T-helper 1 cell (primary cell): ENCODE results near the gene KMT5C.

Source experiments
- DNase-seq, 5 donors: peaks; one replicate each; pipeline ENCODE4 v3.0.0-alpha.2; 2012 to 2020

KMT5C gene

GRCh38 chr19:55387736-55388497 is 48.2 kb downstream of the KMT5C start:
- DNase-seq: no peak

- DNase-seq: no peak
Observed at GRCh38 chr19:55389386-55390317, 50.0 kb downstream of the KMT5C start.

GRCh38 chr19:55390461-55390880 is 50.8 kb downstream of the KMT5C start:
- no peak for DNase-seq

- no peak for DNase-seq
Observed at GRCh38 chr19:55391191-55391670, 51.6 kb downstream of the KMT5C start.

GRCh38 chr19:55391702-55392615 is 52.3 kb downstream of the KMT5C start:
- DNase-seq: no peak

GRCh38 chr19:55392820-55393761 is 53.4 kb downstream of the KMT5C start:
- no peak for DNase-seq
